H9 (cell line): ENCODE results near the gene CLEC20A. TPM values are rescaled to one million over a fixed set of nuclear protein-coding genes. Genes with fewer than 3 reads are reported as not detected.

Source experiments
- DNase-seq: peaks from one replicate; pipeline ENCODE4 v3.0.0-alpha.2; 2017
- H2AFZ ChIP-seq: one replicate; pipeline ENCODE4 v1.6.1; 2013; ENCODE audit warnings: mild to moderate bottlenecking, low read length, control low read depth, moderate library complexity
- H2AK5ac ChIP-seq: 2 replicates; pipeline ENCODE4 v1.6.1; 2013; ENCODE audit warnings: low read length, control low read depth, mixed read lengths; ENCODE audit not compliant: insufficient read length
- H2BK120ac ChIP-seq: one replicate; pipeline ENCODE4 v1.6.1; 2013; ENCODE audit warnings: low read depth, mild to moderate bottlenecking, low read length, control low read depth, inconsistent platforms; ENCODE audit not compliant: poor library complexity, severe bottlenecking
- H2BK12ac ChIP-seq: 2 replicates; pipeline ENCODE4 v1.6.1; 2013; ENCODE audit warnings: low read length, control low read depth, mixed read lengths, low read depth; ENCODE audit not compliant: insufficient read length
- H2BK15ac ChIP-seq: 2 replicates; pipeline ENCODE4 v1.6.1; 2013; ENCODE audit warnings: low read depth, low read length, control low read depth
- H2BK20ac ChIP-seq: one replicate; pipeline ENCODE4 v1.6.1; 2013; ENCODE audit warnings: low read depth, mild to moderate bottlenecking, low read length, control low read depth, inconsistent platforms; ENCODE audit not compliant: poor library complexity, severe bottlenecking
- H2BK5ac ChIP-seq: 2 replicates; pipeline ENCODE4 v1.6.1; 2013; ENCODE audit warnings: low read length, control low read depth, mixed read lengths; ENCODE audit not compliant: insufficient read length
- H3K14ac ChIP-seq: 2 replicates; pipeline ENCODE4 v1.6.1; 2013; ENCODE audit warnings: low read length, control low read depth; ENCODE audit not compliant: insufficient read depth
- H3K18ac ChIP-seq: 2 replicates; pipeline ENCODE4 v1.6.1; 2013; ENCODE audit warnings: low read depth, mild to moderate bottlenecking, mixed read lengths, low read length, control low read depth; ENCODE audit not compliant: insufficient read length
- H3K23ac ChIP-seq: 2 replicates; pipeline ENCODE4 v1.6.1; 2013; ENCODE audit warnings: low read length, control low read depth, mixed read lengths, low read depth; ENCODE audit not compliant: insufficient read length
- H3K23me2 ChIP-seq: 2 replicates; pipeline ENCODE4 v1.6.1; 2013; ENCODE audit warnings: low read depth, mild to moderate bottlenecking, mixed read lengths, low read length, control low read depth; ENCODE audit not compliant: insufficient read length, poor library complexity, severe bottlenecking
- H3K27ac ChIP-seq: 2 replicates; pipeline ENCODE4 v1.5.1; 2013; ENCODE audit warnings: low read length, control low read depth, mixed read lengths, low read depth; ENCODE audit not compliant: insufficient read length
- H3K27me3 ChIP-seq: 2 replicates; pipeline ENCODE4 v1.6.1; 2013; ENCODE audit warnings: low read length, control low read depth, inconsistent platforms; ENCODE audit not compliant: insufficient read depth
- H3K4ac ChIP-seq: 2 replicates; pipeline ENCODE4 v1.6.1; 2013; ENCODE audit warnings: low read depth, mild to moderate bottlenecking, control low read depth, inconsistent platforms, low read length, moderate library complexity
- H3K4me1 ChIP-seq: 2 replicates; pipeline ENCODE4 v1.6.1; 2013; ENCODE audit warnings: low read length, control low read depth, inconsistent platforms; ENCODE audit not compliant: insufficient read depth
- H3K4me2 ChIP-seq: 2 replicates; pipeline ENCODE4 v1.6.1; 2013; ENCODE audit warnings: low read length, control low read depth, mixed read lengths; ENCODE audit not compliant: insufficient read length, insufficient read depth
- H3K56ac ChIP-seq: 2 replicates; pipeline ENCODE4 v1.6.1; 2013; ENCODE audit warnings: low read depth, mild to moderate bottlenecking, mixed read lengths, low read length, control low read depth; ENCODE audit not compliant: insufficient read length
- H3K79me1 ChIP-seq: 2 replicates; pipeline ENCODE4 v1.6.1; 2013; ENCODE audit warnings: low read depth, mild to moderate bottlenecking, moderate library complexity, low read length, control low read depth, inconsistent platforms; ENCODE audit not compliant: insufficient read depth, poor library complexity, severe bottlenecking
- H3K79me2 ChIP-seq: 2 replicates; pipeline ENCODE4 v1.6.1; 2013; ENCODE audit warnings: low read length, control low read depth, inconsistent platforms; ENCODE audit not compliant: insufficient read depth
- H3K9ac ChIP-seq: 2 replicates; pipeline ENCODE4 v1.6.1; 2013; ENCODE audit warnings: low read length, control low read depth, mixed read lengths; ENCODE audit not compliant: insufficient read length; ENCODE audit errors: extremely low read depth
- H3K9me3 ChIP-seq: one replicate; pipeline ENCODE4 v1.6.1; 2013; ENCODE audit warnings: low read depth, low read length, inconsistent platforms; ENCODE audit not compliant: control insufficient read depth
- H3T11ph ChIP-seq: one replicate; pipeline ENCODE4 v1.6.1; 2013; ENCODE audit warnings: mild to moderate bottlenecking, low read length, control low read depth, inconsistent platforms
- H4K20me1 ChIP-seq: one replicate; pipeline ENCODE4 v1.6.1; 2013; ENCODE audit not compliant: control insufficient read depth, insufficient read length, insufficient read depth
- H4K5ac ChIP-seq: 2 replicates; pipeline ENCODE4 v1.6.1; 2013; ENCODE audit warnings: low read depth, mild to moderate bottlenecking, mixed read lengths, low read length, control low read depth; ENCODE audit not compliant: insufficient read length
- H4K8ac ChIP-seq: replicated peaks from 2 replicates; pipeline ENCODE4 v1.6.1; 2013; ENCODE audit warnings: low read length, control low read depth, mixed read lengths, low read depth; ENCODE audit not compliant: insufficient read length
- H4K91ac ChIP-seq: 2 replicates; pipeline ENCODE4 v1.6.1; 2013; ENCODE audit warnings: low read depth, mild to moderate bottlenecking, moderate library complexity, mixed read lengths, low read length, control low read depth; ENCODE audit not compliant: insufficient read length
- H3K27ac Mint-ChIP-seq, 3 experiments: 2 replicates in 2 of 3; 3 replicates in 1 of 3; pipeline ENCODE4 v1.8.0; 2020 to 2021; ENCODE audit warnings: mixed read lengths in 3 of 3, mild to moderate bottlenecking in 1 of 3, moderate library complexity in 1 of 3
- H3K27me3 Mint-ChIP-seq: 2 replicates; pipeline ENCODE4 v1.8.0; 2021; ENCODE audit warnings: low read depth, mild to moderate bottlenecking, moderate library complexity, mixed read lengths
- H3K36me3 Mint-ChIP-seq, 3 experiments: 2 replicates in 2 of 3; 3 replicates in 1 of 3; pipeline ENCODE4 v1.8.0; 2020 to 2021; ENCODE audit warnings: low read depth in 3 of 3, mixed read lengths in 3 of 3; ENCODE audit not compliant: insufficient read depth in 1 of 3
- H3K4me1 Mint-ChIP-seq, 2 experiments: 2 replicates each; pipeline ENCODE4 v1.8.0; 2020; ENCODE audit warnings: mixed read lengths in 2 of 2
- H3K4me3 Mint-ChIP-seq, 2 experiments: 2 replicates in 1 of 2; 3 replicates in 1 of 2; pipeline ENCODE4 v1.8.0; 2020 to 2021; ENCODE audit warnings: mild to moderate bottlenecking in 2 of 2, mixed read lengths in 2 of 2, moderate library complexity in 1 of 2
- H3K9me3 Mint-ChIP-seq, 2 experiments: 2 replicates in 1 of 2; 3 replicates in 1 of 2; pipeline ENCODE4 v1.8.0; 2020; ENCODE audit warnings: mild to moderate bottlenecking in 2 of 2, mixed read lengths in 2 of 2, moderate library complexity in 1 of 2
- WGBS: extraction: QIAGEN DNeasy Blood & Tissue Kit; methylation state at CpG from one replicate; pipeline ENCODE4 v1.1.7; 2013; ENCODE audit warnings: missing lambda C conversion rate, low lambda C conversion rate, mixed read lengths; ENCODE audit not compliant: insufficient read length; ENCODE audit errors: extremely low coverage; 5-methylcytosine and 5-hydroxymethylcytosine counted together
- total RNA-seq: library from RNA; stranded (reverse); gene quantifications from 2 replicates; pipeline ENCODE4 v1.2.1, GENCODE V29; 2021
- TF ChIP-seq, protein P1 (sequence below): fragments of 200-600 bp; sonication (generic); conservative IDR thresholded peaks from 3 replicates; pipeline ENCODE4 v1.8.0; 2021; ENCODE audit warnings: antibody characterized with exemption, mild to moderate bottlenecking

Gene CLEC20A
- total RNA-seq, 1 experiment from 2014 or later, result not detected

DNA sequence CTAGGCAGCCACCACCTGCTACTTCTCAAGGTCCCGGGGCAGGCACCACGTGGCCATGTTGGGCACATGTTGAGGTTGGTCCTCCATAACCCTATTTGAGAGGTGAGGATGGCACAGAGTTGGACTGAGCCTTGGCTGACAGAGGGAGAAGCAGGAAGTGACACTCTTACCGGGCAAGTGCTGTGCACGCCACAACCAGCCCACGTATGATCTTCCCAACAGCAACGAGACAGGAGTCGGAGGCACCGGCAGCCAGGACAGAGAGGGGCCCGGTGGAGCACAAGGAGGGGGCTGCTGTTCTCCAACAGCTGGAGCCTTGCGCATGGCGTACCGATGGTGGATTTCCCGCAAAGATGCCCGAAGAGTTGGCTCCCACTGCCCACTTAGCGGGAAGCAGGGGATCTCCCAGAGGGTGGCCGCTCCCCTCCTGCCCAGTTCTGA, 3.4 kb downstream of the CLEC20A start:
- H4K91ac ChIP-seq, result no peak overlapping the region
- H3T11ph ChIP-seq, result no peak overlapping the region
- no peak overlapping the region for H4K5ac ChIP-seq
- peaks cover 7 to 13% of the 10 kb centered on the region in 2 experiments for H3K4me1 Mint-ChIP-seq
- H2AFZ ChIP-seq, result no peak overlapping the region
- H3K9ac ChIP-seq, result no peak overlapping the region
- H4K8ac ChIP-seq, result no peak overlapping the region
- no peak overlapping the region for H2BK15ac ChIP-seq
- H3K27ac ChIP-seq, result no peak overlapping the region
- no CpG with 5 or more reads among the region's 16 CpGs for WGBS
- no peak overlapping the region for H2BK120ac ChIP-seq
- no peaks in the 10 kb centered on the region for H3K79me2 ChIP-seq
- no peak overlapping the region for H3K23ac ChIP-seq
- H3K27ac Mint-ChIP-seq, result no peak overlapping the region
- TF ChIP-seq, protein P1, sequence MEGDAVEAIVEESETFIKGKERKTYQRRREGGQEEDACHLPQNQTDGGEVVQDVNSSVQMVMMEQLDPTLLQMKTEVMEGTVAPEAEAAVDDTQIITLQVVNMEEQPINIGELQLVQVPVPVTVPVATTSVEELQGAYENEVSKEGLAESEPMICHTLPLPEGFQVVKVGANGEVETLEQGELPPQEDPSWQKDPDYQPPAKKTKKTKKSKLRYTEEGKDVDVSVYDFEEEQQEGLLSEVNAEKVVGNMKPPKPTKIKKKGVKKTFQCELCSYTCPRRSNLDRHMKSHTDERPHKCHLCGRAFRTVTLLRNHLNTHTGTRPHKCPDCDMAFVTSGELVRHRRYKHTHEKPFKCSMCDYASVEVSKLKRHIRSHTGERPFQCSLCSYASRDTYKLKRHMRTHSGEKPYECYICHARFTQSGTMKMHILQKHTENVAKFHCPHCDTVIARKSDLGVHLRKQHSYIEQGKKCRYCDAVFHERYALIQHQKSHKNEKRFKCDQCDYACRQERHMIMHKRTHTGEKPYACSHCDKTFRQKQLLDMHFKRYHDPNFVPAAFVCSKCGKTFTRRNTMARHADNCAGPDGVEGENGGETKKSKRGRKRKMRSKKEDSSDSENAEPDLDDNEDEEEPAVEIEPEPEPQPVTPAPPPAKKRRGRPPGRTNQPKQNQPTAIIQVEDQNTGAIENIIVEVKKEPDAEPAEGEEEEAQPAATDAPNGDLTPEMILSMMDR, result no peak
- DNase-seq, result no peak
- H3K56ac ChIP-seq, result no peak overlapping the region
- H2BK5ac ChIP-seq, result no peak overlapping the region
- H2BK20ac ChIP-seq, result no peak overlapping the region
- no peak overlapping the region for H3K18ac ChIP-seq
- H4K20me1 ChIP-seq, result no peaks in the 10 kb centered on the region
- H3K27me3 Mint-ChIP-seq, result peaks cover 6% of the 10 kb centered on the region
- H3K4ac ChIP-seq, result no peak overlapping the region
- H3K79me1 ChIP-seq, result no peaks in the 10 kb centered on the region
- H3K27me3 ChIP-seq, result no peaks in the 10 kb centered on the region
- H3K4me3 Mint-ChIP-seq, result no peak overlapping the region
- no peak overlapping the region for H2BK12ac ChIP-seq
- no peak overlapping the region; the same call in 1 of the 2 replicates for H3K14ac ChIP-seq
- H3K9me3 ChIP-seq, result no peaks in the 10 kb centered on the region
- H3K4me1 ChIP-seq, result no peaks in the 10 kb centered on the region; the same call in 1 of the 2 replicates
- H2AK5ac ChIP-seq, result no peak overlapping the region
- H3K9me3 Mint-ChIP-seq, result no peaks in the 10 kb centered on the region
- no peaks in the 10 kb centered on the region for H3K36me3 Mint-ChIP-seq
- no peak overlapping the region for H3K4me2 ChIP-seq
- no peaks in the 10 kb centered on the region for H3K23me2 ChIP-seq
